Keratinocyte (primary cell): ENCODE data around the gene PAMR1.

ENCODE experiments used
- EZH2 ChIP-seq: IDR thresholded peaks from one replicate; pipeline ENCODE4 v1.6.1; 2012; ENCODE audit warnings: inconsistent platforms, mild to moderate bottlenecking, low read length, moderate library complexity
- TF ChIP-seq, protein P1 (sequence below), 3 experiments: IDR thresholded peaks in 1 of 3; conservative IDR thresholded peaks in 1 of 3; optimal IDR thresholded peaks in 1 of 3; 2 replicates in 2 of 3; 3 replicates in 1 of 3; pipeline versions ENCODE3 to v1.5.1; 2011; ENCODE audit warnings: low read length in 3 of 3, mild to moderate bottlenecking in 3 of 3, moderate library complexity in 2 of 3, control low read depth in 1 of 3, inconsistent platforms in 1 of 3; ENCODE audit not compliant: insufficient read depth in 2 of 3; ENCODE audit errors: extremely low read depth in 1 of 3

GRCh38 chr11:35549787-35550186 lies 24.4 kb upstream of the PAMR1 start:
- TF ChIP-seq EZH2: no peak
- TF ChIP-seq, protein P1, sequence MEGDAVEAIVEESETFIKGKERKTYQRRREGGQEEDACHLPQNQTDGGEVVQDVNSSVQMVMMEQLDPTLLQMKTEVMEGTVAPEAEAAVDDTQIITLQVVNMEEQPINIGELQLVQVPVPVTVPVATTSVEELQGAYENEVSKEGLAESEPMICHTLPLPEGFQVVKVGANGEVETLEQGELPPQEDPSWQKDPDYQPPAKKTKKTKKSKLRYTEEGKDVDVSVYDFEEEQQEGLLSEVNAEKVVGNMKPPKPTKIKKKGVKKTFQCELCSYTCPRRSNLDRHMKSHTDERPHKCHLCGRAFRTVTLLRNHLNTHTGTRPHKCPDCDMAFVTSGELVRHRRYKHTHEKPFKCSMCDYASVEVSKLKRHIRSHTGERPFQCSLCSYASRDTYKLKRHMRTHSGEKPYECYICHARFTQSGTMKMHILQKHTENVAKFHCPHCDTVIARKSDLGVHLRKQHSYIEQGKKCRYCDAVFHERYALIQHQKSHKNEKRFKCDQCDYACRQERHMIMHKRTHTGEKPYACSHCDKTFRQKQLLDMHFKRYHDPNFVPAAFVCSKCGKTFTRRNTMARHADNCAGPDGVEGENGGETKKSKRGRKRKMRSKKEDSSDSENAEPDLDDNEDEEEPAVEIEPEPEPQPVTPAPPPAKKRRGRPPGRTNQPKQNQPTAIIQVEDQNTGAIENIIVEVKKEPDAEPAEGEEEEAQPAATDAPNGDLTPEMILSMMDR (optimal IDR thresholded peaks at IDR 0.05 in 1 of 3, IDR thresholded peaks at IDR 0.05 in 1 of 3, conservative IDR thresholded peaks at IDR 0.05 in 1 of 3; ENCODE audit: extremely low read depth in 1 of 3, insufficient read depth in 2 of 3, low read length in 3 of 3): no peak
